CD4-positive, CD25-positive, alpha-beta regulatory T cell (primary cell): ENCODE data around the gene PPIL4. TPM values are rescaled to one million over a fixed set of nuclear protein-coding genes. Genes with fewer than 3 reads are reported as not detected.

Experiments
- ATAC-seq, 2 donors: fragments of 150-1000 bp; cut with Tn5 transposase; one replicate each; pipeline ENCODE4 v1.10.0; 2021; ENCODE audit warnings: low read depth in 2 of 2, moderate number of reproducible peaks in 2 of 2, moderate library complexity in 1 of 2
- DNase-seq, 3 donors: peaks; one replicate each; pipeline versions ENCODE4 v3.0.0 to v3.0.0-alpha.2; 2012 to 2022; ENCODE audit warnings: mixed read lengths in 1 of 3
- H3K27ac ChIP-seq: one replicate; pipeline ENCODE4 v1.7.0; 2013; ENCODE audit warnings: mild to moderate bottlenecking, low read length; ENCODE audit not compliant: insufficient read depth, poor library complexity, severe bottlenecking
- H3K27me3 ChIP-seq: one replicate; pipeline ENCODE4 v1.7.0; 2013; ENCODE audit warnings: low read length; ENCODE audit not compliant: control insufficient read depth, insufficient read depth
- H3K36me3 ChIP-seq: one replicate; pipeline ENCODE4 v1.7.0; 2013; ENCODE audit warnings: mild to moderate bottlenecking, low read length, moderate library complexity; ENCODE audit not compliant: control insufficient read depth, insufficient read depth
- H3K4me1 ChIP-seq: 2 replicates; pipeline ENCODE4 v1.7.0; 2013; ENCODE audit warnings: mild to moderate bottlenecking, low read length; ENCODE audit not compliant: insufficient read depth, control insufficient read depth, poor library complexity, severe bottlenecking
- H3K4me3 ChIP-seq: one replicate; pipeline ENCODE4 v1.7.0; 2013; ENCODE audit warnings: low read depth, mild to moderate bottlenecking, low read length, moderate library complexity
- H3K9me3 ChIP-seq, 2 experiments: 1 replicate in 1 of 2; 2 replicates in 1 of 2; pipeline ENCODE4 v1.7.0; 2013; ENCODE audit warnings: low read length in 2 of 2, mild to moderate bottlenecking in 1 of 2, moderate library complexity in 1 of 2; ENCODE audit not compliant: control insufficient read depth in 2 of 2
- H3K27ac Mint-ChIP-seq, 3 donors: one replicate each; pipeline ENCODE4 v1.8.0; 2020 to 2022; ENCODE audit warnings: mild to moderate bottlenecking in 3 of 3, mixed read lengths in 3 of 3, moderate library complexity in 2 of 3
- H3K27me3 Mint-ChIP-seq: one replicate; pipeline ENCODE4 v1.8.0; 2022; ENCODE audit warnings: mild to moderate bottlenecking, mixed read lengths
- H3K36me3 Mint-ChIP-seq: one replicate; pipeline ENCODE4 v1.8.0; 2020; ENCODE audit warnings: mixed read lengths
- H3K4me1 Mint-ChIP-seq, 4 donors: one replicate each; pipeline ENCODE4 v1.8.0; 2020 to 2022; ENCODE audit warnings: mixed read lengths in 4 of 4, mild to moderate bottlenecking in 1 of 4
- H3K4me3 Mint-ChIP-seq, 4 donors: one replicate each; pipeline ENCODE4 v1.8.0; 2020 to 2022; ENCODE audit warnings: mild to moderate bottlenecking in 4 of 4, mixed read lengths in 4 of 4, moderate library complexity in 3 of 4
- H3K9me3 Mint-ChIP-seq, 7 donors: one replicate each; pipeline ENCODE4 v1.8.0; 2020 to 2022; ENCODE audit warnings: mixed read lengths in 7 of 7, mild to moderate bottlenecking in 3 of 7, moderate library complexity in 2 of 7
- polyA plus RNA-seq, 4 donors: library from polyadenylated mRNA; unstranded; fragments of 300-500 nt; fragmentation: Illumina TruSeq; gene quantifications; one replicate each; pipeline ENCODE4 v1.2.3, GENCODE V29; 2021
- total RNA-seq: library from RNA; stranded (reverse); gene quantifications from one replicate; pipeline ENCODE4 v1.2.3, GENCODE V29; 2022

Gene PPIL4
- total and polyA plus RNA-seq, 5 donors from 2014 or later: 10.0 to 40.8 (median 12.8) TPM

DNA sequence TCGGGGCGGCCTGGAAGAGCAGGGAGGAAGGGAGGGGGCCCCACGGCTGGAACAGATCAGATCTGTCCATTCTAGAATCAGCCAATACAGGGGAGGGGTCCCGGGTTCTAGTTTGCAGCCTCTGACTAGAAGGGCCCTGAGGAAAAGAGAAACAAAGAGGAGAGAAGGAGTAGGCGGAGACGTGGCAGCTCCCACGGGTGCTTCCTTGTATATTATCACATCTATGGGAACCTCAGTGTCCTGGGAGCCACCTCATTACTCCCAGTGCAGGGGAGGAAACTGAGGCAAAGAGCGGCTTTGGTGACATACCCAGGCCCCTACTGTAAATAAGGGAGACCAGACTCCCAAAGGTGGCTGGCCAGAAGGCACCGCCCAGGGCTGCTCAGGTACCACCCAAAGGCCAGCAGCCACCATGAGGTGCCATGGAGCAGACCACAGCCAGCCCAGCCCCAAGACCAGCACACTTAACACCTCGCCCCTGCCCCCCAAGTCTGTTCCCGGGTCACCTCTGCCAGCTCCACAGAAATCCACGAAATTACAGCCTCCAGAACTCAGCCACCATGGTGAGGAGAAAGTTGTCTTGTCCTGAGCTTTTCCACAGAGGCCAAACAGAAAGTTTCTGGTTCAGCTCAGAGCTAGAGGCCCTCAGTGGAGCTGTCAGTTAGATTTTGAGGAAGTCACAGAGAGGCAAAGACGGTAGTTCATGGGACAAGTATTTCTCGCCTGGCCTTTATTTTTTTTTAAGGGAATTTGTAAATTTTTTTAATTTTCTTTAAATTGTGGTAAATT lies 63.1 kb downstream of the PPIL4 start:
- peaks cover 33% of the 10 kb centered on the region for H3K36me3 Mint-ChIP-seq
- peak in 1 of 3 donors; percentile 55 for DNase-seq
- no peak for ATAC-seq

DNA sequence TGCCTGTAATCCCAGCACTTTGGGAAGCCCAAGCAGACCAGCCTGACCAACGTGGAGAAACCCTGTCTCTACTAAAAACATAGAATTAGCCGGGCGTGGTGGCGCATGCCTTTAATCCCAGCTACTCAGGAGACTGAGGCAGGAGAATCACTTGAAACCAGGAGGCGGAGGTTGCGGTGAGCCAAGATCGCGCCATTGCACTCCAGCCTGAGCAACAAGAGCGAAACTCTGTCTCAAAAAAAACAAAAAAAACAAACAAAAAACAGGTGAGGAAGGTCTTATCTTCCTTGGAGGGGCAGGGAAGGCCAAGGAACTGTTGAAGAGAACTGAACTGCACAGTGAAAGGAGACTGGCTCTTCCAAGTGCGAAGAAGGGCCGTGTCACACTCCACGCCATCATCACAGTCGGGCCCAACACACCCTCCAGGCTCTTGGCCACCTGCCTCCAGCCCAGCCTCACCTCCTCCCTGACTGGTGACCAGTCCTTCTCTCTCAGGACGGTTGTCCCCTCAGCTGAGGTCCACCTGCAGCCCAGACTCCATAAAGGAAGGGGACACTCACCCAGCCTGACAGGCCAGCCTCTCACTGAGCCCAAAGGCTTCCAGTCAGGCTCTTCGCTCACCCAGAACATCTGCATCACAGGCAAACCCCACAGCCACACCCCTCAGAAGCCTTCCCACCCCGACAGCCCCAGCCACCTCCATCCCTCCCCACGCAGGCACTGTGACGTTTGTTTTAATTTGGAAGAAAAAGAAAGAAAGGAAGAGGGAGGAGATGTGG lies 65.2 kb downstream of the PPIL4 start:
- H3K4me3 ChIP-seq: peak overlapping the region; percentile 97

More for the DNA sequence above, 63.1 kb downstream of the PPIL4 start:
- Histone ChIP-seq H3K4me1 (peaks cover 79% of the 10 kb centered on the region), H3K4me3 (peak overlapping the region; percentile 97), H3K9me3 (no peaks in the 10 kb centered on the region), H3K27ac (peak overlapping the region; percentile 98), H3K27me3 (no peaks in the 10 kb centered on the region), H3K36me3 (peaks cover 7% of the 10 kb centered on the region)
- Mint-ChIP-seq H3K9me3 (no peaks in the 10 kb centered on the region), H3K27ac (peak overlapping the region; percentile 100), H3K4me3 (peak overlapping the region; percentile 96 to 99 (median 98)), H3K4me1 (peaks cover 5 to 63% (median 39%) of the 10 kb centered on the region in 4 donors), H3K27me3 (peaks cover 4% of the 10 kb centered on the region)

DNA sequence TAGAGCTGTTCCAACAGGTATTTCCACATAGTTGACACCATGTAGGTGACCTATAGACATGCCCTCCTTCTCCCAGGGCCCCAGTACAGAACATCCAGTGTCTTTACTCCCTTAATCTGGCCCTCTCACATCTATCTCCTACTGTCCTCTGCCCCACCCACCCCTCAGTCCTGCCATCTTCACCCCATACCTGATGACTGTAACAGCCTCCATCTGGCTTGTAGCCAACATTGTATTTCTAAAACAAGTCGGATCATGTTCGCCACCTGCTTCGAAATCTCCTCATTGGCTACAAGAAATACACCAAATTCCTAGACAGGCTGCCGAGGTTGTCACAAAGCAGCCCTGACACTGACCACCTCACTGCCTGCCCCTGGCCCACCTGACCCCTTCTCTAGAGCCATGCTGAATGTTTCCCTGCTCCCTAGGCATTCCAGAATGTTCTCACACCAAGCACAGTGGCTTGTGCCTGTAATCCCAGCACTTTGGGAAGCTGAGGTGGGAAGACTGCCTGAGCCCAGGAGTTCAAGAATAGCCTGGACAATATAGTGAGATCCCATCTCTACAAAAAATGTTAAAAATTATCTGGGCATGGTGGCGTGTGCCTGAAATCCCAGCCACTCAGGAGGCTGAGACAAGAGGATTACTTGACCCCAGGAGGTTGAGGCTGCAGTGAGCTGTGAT lies 67.1 kb downstream of the PPIL4 start:
- Histone ChIP-seq H3K4me1 (peaks cover 98% of the 10 kb centered on the region), H3K27ac (peak overlapping the region; percentile 98), H3K9me3 (no peaks in the 10 kb centered on the region), H3K4me3 (peak overlapping the region; percentile 97), H3K36me3 (peaks cover 18% of the 10 kb centered on the region), H3K27me3 (no peaks in the 10 kb centered on the region)
- DNase-seq (no peak), ATAC-seq (no peak)
- Mint-ChIP-seq H3K4me3 (peak overlapping the region; percentile 96 to 99 (median 98)), H3K36me3 (peaks cover 44% of the 10 kb centered on the region), H3K27ac (peak overlapping the region; percentile 92 to 100 (median 100)), H3K9me3 (no peaks in the 10 kb centered on the region), H3K4me1 (peaks cover 16 to 74% (median 42%) of the 10 kb centered on the region in 4 donors), H3K27me3 (no peaks in the 10 kb centered on the region)

More for the DNA sequence above, 65.2 kb downstream of the PPIL4 start:
- no peak for ATAC-seq
- Mint-ChIP-seq H3K36me3 (peaks cover 43% of the 10 kb centered on the region), H3K27me3 (peaks cover 4% of the 10 kb centered on the region), H3K27ac (peak overlapping the region; percentile 100), H3K4me1 (peaks cover 15 to 68% (median 45%) of the 10 kb centered on the region in 4 donors), H3K4me3 (peak overlapping the region; percentile 96 to 99 (median 98)), H3K9me3 (no peaks in the 10 kb centered on the region)
- peak in 2 of 3 donors; percentile 59 to 69 for DNase-seq
- Histone ChIP-seq H3K4me1 (peaks cover 93% of the 10 kb centered on the region), H3K27me3 (no peaks in the 10 kb centered on the region), H3K9me3 (no peaks in the 10 kb centered on the region), H3K36me3 (peaks cover 7% of the 10 kb centered on the region), H3K27ac (peak overlapping the region; percentile 98)

DNA sequence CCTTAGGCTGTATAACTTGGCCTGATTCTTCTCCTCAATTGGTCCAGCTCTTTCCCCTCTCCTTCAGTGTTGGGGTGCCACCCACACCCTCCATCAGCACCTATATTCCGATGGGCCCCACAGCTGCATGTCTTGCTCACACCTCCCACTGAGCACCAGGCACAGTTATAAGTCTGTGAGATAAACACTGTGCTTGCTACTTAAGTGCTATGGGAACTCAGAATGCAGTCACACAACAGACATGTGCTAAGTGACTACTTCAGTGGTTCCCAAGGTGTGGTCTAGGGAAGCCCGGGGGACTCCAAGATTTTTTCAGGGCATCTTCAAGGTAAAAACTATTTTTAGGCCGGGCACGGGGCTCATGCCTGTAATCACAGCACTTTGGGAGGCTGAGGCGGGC lies 68.3 kb downstream of the PPIL4 start:
- peaks cover 29% of the 10 kb centered on the region for H3K36me3 ChIP-seq
- peak overlapping the region; percentile 64 to 89 (median 77) for H3K27ac Mint-ChIP-seq
- peaks cover 99% of the 10 kb centered on the region for H3K4me1 ChIP-seq
- peak overlapping the region; percentile 76 to 97 (median 80) for H3K4me3 Mint-ChIP-seq
- peak overlapping the region; percentile 97 for H3K4me3 ChIP-seq
- DNase-seq (no peak), ATAC-seq (no peak)
- peak overlapping the region; percentile 98 for H3K27ac ChIP-seq
- H3K27me3 Mint-ChIP-seq: no peaks in the 10 kb centered on the region
- peaks cover 26 to 86% (median 52%) of the 10 kb centered on the region in 4 donors for H3K4me1 Mint-ChIP-seq
- H3K27me3 ChIP-seq: no peaks in the 10 kb centered on the region
- peaks cover 51% of the 10 kb centered on the region for H3K36me3 Mint-ChIP-seq
- H3K9me3 Mint-ChIP-seq: no peaks in the 10 kb centered on the region
- H3K9me3 ChIP-seq: no peaks in the 10 kb centered on the region

DNA sequence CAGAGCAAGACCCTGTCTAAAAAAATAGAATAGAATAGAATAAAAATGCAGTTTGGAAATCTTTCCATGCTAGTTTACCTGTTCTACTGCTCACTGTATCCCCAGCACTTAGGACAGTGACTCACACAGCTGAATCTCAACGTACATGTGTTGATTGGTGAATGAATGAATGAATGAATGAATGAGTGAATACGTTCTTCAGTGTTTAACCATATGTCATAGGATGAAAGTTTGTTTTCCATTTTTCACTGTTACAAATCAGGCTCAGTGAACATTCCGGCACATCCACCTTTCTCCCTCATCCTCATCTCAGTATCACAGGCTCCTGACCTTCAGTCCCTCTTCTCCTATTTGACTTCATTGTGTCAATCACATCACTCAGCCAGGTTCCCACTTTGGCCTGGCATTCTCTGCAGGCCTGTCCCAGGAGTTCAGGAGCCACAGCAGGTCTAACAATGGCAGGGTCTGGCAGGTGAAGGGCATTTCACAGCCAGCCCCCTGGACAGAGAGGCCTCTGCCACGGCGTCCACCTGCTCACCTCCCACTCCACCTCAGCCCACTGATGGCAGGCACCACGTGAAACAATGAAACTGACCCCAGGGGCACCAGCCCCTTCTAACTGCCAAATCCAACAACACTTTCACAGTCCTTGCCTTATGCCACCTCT lies 68.9 kb downstream of the PPIL4 start:
- peak overlapping the region; percentile 97 for H3K4me3 ChIP-seq
- no peaks in the 10 kb centered on the region for H3K27me3 Mint-ChIP-seq
- ATAC-seq: no peak
- H3K4me1 Mint-ChIP-seq: peaks cover 27 to 92% (median 59%) of the 10 kb centered on the region in 4 donors
- peak overlapping the region; percentile 76 to 97 (median 80) for H3K4me3 Mint-ChIP-seq
- peak overlapping the region; percentile 64 to 89 (median 77) for H3K27ac Mint-ChIP-seq
- peaks cover 99% of the 10 kb centered on the region for H3K4me1 ChIP-seq
- H3K27me3 ChIP-seq: no peaks in the 10 kb centered on the region
- no peak for DNase-seq
- H3K9me3 ChIP-seq: no peaks in the 10 kb centered on the region
- peak overlapping the region; percentile 98 for H3K27ac ChIP-seq
- no peaks in the 10 kb centered on the region for H3K9me3 Mint-ChIP-seq
- peaks cover 35% of the 10 kb centered on the region for H3K36me3 ChIP-seq
- peaks cover 47% of the 10 kb centered on the region for H3K36me3 Mint-ChIP-seq

DNA sequence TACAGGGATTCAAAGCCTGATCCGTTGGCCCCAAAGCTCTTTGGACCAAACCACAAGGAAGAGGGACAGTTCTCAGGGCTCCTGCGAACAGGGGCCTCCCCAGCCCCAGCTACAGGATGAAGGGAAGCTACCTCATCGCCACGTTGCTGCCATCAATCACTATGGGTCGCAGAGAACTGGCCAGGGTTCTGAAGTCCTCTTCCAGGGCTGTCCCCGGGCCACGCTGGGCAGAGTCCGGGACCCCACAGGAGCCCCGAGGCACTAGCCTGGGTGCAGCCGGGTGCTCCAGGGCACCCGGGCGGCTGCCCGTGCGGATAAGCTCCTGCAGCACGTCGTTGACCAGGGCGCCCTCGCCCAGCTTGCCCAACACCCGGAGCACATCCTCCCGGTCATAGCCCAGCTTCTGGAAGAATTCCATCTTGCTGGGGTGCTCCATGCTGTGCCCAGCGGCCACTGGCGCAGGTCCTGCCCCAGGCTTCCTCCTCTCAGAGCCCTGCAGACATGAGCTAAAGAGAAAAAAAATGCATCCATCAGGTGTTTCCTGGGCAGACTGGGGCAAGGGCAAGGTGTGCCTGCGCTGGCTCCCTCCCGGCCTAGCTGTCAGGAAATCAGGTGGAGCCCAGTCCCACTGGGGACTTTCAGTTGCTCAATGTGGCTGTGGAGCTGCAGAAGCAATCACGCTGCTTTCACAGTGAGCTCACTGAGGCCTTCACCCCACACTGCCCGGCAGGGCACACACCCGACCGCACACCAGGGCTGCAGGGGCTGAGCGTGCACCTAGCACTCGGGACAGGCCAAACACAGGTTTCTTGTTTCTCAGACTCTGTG lies 71.5 kb downstream of the PPIL4 start:
- peaks cover 40% of the 10 kb centered on the region for H3K36me3 Mint-ChIP-seq
- no peaks in the 10 kb centered on the region for H3K9me3 ChIP-seq
- ATAC-seq (no peak), DNase-seq (no peak)
- peak overlapping the region; percentile 67 for H3K4me3 ChIP-seq
- H3K4me3 Mint-ChIP-seq: peak overlapping the region; percentile 79 to 91 (median 88)
- peak overlapping the region; percentile 89 to 96 (median 92) for H3K27ac Mint-ChIP-seq
- no peaks in the 10 kb centered on the region for H3K27me3 ChIP-seq
- peaks cover 57% of the 10 kb centered on the region for H3K36me3 ChIP-seq
- H3K27me3 Mint-ChIP-seq: no peaks in the 10 kb centered on the region
- H3K4me1 ChIP-seq: peaks cover 98% of the 10 kb centered on the region
- H3K4me1 Mint-ChIP-seq: peaks cover 29 to 91% (median 60%) of the 10 kb centered on the region in 4 donors
- peak overlapping the region; percentile 98 for H3K27ac ChIP-seq
- no peaks in the 10 kb centered on the region for H3K9me3 Mint-ChIP-seq
